Neural progenitor cell (in vitro differentiated cells): ENCODE data around the gene ERO1A. TPM values are rescaled to one million over a fixed set of nuclear protein-coding genes. Genes with fewer than 3 reads are reported as not detected.

ENCODE experiments used
- DNase-seq: peaks from one replicate; pipeline ENCODE4 v3.0.0-alpha.2; 2016; ENCODE audit warnings: low spot score
- H2AFZ ChIP-seq: fragments of 200-600 bp; sonication (generic); replicated peaks from 2 replicates; pipeline ENCODE4 v1.6.1; 2016; ENCODE audit warnings: antibody characterized with exemption
- H3F3A ChIP-seq: fragments of 200-600 bp; sonication (generic); 2 replicates; pipeline ENCODE4 v1.6.1; 2016; ENCODE audit warnings: antibody characterized with exemption, low read depth
- H3K27ac ChIP-seq: fragments of 200-600 bp; sonication (generic); 2 replicates; pipeline ENCODE4 v1.5.1; 2016; ENCODE audit warnings: mild to moderate bottlenecking
- H3K27me3 ChIP-seq: fragments of 200-600 bp; sonication (generic); 2 replicates; pipeline ENCODE4 v1.6.1; 2016; ENCODE audit warnings: mild to moderate bottlenecking, moderate library complexity
- H3K36me3 ChIP-seq: fragments of 200-600 bp; sonication (generic); 2 replicates; pipeline ENCODE4 v1.5.1; 2016
- H3K4me1 ChIP-seq: fragments of 200-600 bp; sonication (generic); 2 replicates; pipeline ENCODE4 v1.6.1; 2016; ENCODE audit warnings: mixed run types
- H3K4me2 ChIP-seq: fragments of 200-600 bp; sonication (generic); 2 replicates; pipeline ENCODE4 v1.6.1; 2016
- H3K4me3 ChIP-seq: fragments of 200-600 bp; sonication (generic); 2 replicates; pipeline ENCODE4 v1.5.1; 2016
- H3K79me2 ChIP-seq: fragments of 200-600 bp; sonication (generic); 2 replicates; pipeline ENCODE4 v1.6.1; 2016; ENCODE audit warnings: low read depth
- H3K9ac ChIP-seq: fragments of 200-600 bp; sonication (generic); 2 replicates; pipeline ENCODE4 v1.6.1; 2016
- H3K9me3 ChIP-seq: fragments of 200-600 bp; sonication (generic); 2 replicates; pipeline ENCODE4 v1.5.1; 2016; ENCODE audit warnings: low read depth
- H4K20me1 ChIP-seq: fragments of 200-600 bp; sonication (generic); 2 replicates; pipeline ENCODE4 v1.6.1; 2016; ENCODE audit warnings: low read depth
- H3K27ac Mint-ChIP-seq: 3 replicates; pipeline ENCODE4 v1.8.0; 2021; ENCODE audit warnings: mixed read lengths
- H3K27me3 Mint-ChIP-seq: 2 replicates; pipeline ENCODE4 v1.8.0; 2022; ENCODE audit warnings: low read depth, mild to moderate bottlenecking, inconsistent platforms, moderate library complexity, mixed read lengths; ENCODE audit not compliant: insufficient read depth
- H3K36me3 Mint-ChIP-seq: 3 replicates; pipeline ENCODE4 v1.8.0; 2021; ENCODE audit warnings: mixed read lengths
- H3K4me1 Mint-ChIP-seq: 3 replicates; pipeline ENCODE4 v1.8.0; 2021; ENCODE audit warnings: mixed read lengths
- H3K4me3 Mint-ChIP-seq: 3 replicates; pipeline ENCODE4 v1.8.0; 2021; ENCODE audit warnings: mild to moderate bottlenecking, moderate library complexity, mixed read lengths
- H3K9me3 Mint-ChIP-seq: 3 replicates; pipeline ENCODE4 v1.8.0; 2020; ENCODE audit warnings: mixed read lengths
- EZH2 ChIP-seq: fragments of 200-600 bp; sonication (generic); IDR thresholded peaks from 2 replicates; pipeline ENCODE4 v1.6.1; 2017; ENCODE audit warnings: antibody characterized with exemption, mild to moderate bottlenecking, moderate library complexity
- EZH2phosphoT487 ChIP-seq: fragments of 200-600 bp; sonication (generic); IDR thresholded peaks from 2 replicates; pipeline ENCODE4 v1.6.1; 2017; ENCODE audit warnings: antibody characterized with exemption
- total RNA-seq: library from RNA; depleted of rRNA; stranded (reverse); fragments of >200 nt; gene quantifications from 2 replicates; pipeline ENCODE4 v1.2.3, GENCODE V29; 2015; ENCODE audit warnings: low replicate concordance
- TF ChIP-seq, protein P1 (sequence below): fragments of 200-600 bp; sonication (generic); IDR thresholded peaks from 2 replicates; pipeline ENCODE4 v1.5.1; 2017; ENCODE audit warnings: antibody characterized with exemption, mild to moderate bottlenecking

Gene ERO1A
- total RNA-seq, 1 donor from 2014 or later = 54.1 TPM

DNA sequence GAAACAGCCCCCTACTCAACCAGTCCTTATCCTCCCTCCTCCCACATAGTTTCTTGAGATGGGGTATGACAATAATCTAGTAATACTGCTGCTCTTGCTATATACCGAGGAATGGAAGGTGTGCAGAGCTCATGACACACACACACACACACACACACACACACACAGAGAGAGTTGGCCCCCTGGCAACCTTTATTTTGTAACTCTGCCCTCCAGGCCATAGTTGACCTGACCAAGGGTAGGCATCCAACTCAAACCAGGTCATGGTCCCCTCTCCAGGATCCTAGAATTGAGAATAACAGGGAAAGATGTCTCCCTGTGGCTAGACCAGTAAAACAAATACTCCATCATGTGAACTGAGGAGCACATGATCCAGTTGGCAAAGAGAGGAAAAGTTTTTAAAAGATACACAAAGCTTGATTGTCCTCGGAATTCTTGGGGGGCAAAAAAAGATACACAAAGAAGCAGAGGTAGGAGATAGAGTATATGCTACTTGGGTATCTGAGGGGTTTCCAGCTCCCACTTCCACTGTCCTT, 11.3 kb downstream of the ERO1A start:
- no peak for DNase-seq
- Mint-ChIP-seq H3K4me1 (peaks cover 2% of the 10 kb centered on the region), H3K27me3 (no peaks in the 10 kb centered on the region), H3K36me3 (no peaks in the 10 kb centered on the region), H3K9me3 (no peaks in the 10 kb centered on the region), H3K4me3 (no peak overlapping the region), H3K27ac (no peak overlapping the region)
- TF ChIP-seq EZH2 (no peak), EZH2phosphoT487 (no peak)
- TF ChIP-seq, protein P1, sequence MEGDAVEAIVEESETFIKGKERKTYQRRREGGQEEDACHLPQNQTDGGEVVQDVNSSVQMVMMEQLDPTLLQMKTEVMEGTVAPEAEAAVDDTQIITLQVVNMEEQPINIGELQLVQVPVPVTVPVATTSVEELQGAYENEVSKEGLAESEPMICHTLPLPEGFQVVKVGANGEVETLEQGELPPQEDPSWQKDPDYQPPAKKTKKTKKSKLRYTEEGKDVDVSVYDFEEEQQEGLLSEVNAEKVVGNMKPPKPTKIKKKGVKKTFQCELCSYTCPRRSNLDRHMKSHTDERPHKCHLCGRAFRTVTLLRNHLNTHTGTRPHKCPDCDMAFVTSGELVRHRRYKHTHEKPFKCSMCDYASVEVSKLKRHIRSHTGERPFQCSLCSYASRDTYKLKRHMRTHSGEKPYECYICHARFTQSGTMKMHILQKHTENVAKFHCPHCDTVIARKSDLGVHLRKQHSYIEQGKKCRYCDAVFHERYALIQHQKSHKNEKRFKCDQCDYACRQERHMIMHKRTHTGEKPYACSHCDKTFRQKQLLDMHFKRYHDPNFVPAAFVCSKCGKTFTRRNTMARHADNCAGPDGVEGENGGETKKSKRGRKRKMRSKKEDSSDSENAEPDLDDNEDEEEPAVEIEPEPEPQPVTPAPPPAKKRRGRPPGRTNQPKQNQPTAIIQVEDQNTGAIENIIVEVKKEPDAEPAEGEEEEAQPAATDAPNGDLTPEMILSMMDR = no peak
- no peak overlapping the region for H3K27ac ChIP-seq
- no peak overlapping the region for H3K9ac ChIP-seq
- peaks cover 15% of the 10 kb centered on the region for H4K20me1 ChIP-seq
- no peaks in the 10 kb centered on the region for H3K4me1 ChIP-seq
- H3K36me3 ChIP-seq = peaks cover 3% of the 10 kb centered on the region
- H3K79me2 ChIP-seq = peaks cover 62% of the 10 kb centered on the region
- H3K9me3 ChIP-seq = no peaks in the 10 kb centered on the region
- H3K27me3 ChIP-seq = no peaks in the 10 kb centered on the region
- no peaks in the 10 kb centered on the region for H3F3A ChIP-seq
- H3K4me3 ChIP-seq = no peak overlapping the region
- H3K4me2 ChIP-seq = no peak overlapping the region
- H2AFZ ChIP-seq = no peak overlapping the region

DNA sequence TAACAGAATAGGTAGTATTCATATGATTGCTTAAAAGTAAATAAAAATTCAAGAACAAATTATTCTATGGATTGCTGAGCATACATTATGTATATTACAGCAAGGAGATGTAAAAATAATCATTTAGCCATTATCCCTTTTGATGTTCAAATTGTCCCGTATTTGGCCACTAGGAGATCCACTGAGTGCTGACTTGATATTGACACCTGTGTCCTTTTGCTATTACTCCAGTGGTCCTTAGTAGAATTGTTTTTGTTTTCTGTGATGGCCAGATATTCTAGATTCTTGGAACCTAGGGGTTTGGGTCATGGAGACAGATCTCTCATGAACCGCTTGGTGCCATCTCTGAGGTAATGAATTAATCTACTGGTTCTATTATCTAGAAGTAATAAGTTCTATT, 16.8 kb downstream of the ERO1A start:
- Mint-ChIP-seq H3K27me3 (no peaks in the 10 kb centered on the region), H3K36me3 (peaks cover 9% of the 10 kb centered on the region), H3K9me3 (no peaks in the 10 kb centered on the region), H3K27ac (no peak overlapping the region), H3K4me3 (no peak overlapping the region), H3K4me1 (no peaks in the 10 kb centered on the region)
- TF ChIP-seq, protein P1 = peak; percentile 47
- TF ChIP-seq EZH2phosphoT487 = no peak
- TF ChIP-seq EZH2 = no peak
- no peaks in the 10 kb centered on the region for H3K9me3 ChIP-seq
- no peak overlapping the region for H3K9ac ChIP-seq
- H3K4me2 ChIP-seq = no peak overlapping the region
- no peak overlapping the region for H2AFZ ChIP-seq
- H4K20me1 ChIP-seq = peaks cover 6% of the 10 kb centered on the region
- no peak for DNase-seq
- H3K27ac ChIP-seq = no peak overlapping the region
- H3F3A ChIP-seq = no peaks in the 10 kb centered on the region
- H3K79me2 ChIP-seq = peaks cover 9% of the 10 kb centered on the region
- H3K27me3 ChIP-seq = no peaks in the 10 kb centered on the region
- no peak overlapping the region for H3K4me3 ChIP-seq
- H3K36me3 ChIP-seq = peaks cover 3% of the 10 kb centered on the region
- no peaks in the 10 kb centered on the region for H3K4me1 ChIP-seq

DNA sequence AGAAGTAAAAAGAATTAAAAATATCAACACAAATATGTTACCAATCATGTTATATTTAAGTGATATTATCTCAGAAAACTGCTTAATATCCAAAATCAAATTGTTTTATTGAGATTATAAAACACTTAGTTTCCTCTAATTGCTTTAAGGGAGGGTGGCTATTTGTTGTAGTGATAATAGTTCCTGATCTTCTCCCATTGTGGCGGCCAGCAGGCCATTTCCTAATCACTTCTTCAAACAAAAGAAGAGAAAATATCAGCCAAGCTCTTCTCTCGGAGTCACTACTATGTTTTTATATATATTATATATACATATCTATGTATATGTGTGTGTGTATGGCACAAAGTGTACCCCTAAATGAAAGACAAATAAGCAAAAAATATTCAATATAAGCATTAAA, 31.5 kb downstream of the ERO1A start:
- no peaks in the 10 kb centered on the region for H3K4me1 Mint-ChIP-seq
- Histone ChIP-seq H2AFZ (no peak overlapping the region), H3F3A (peaks cover 10% of the 10 kb centered on the region), H3K27me3 (no peaks in the 10 kb centered on the region), H3K9me3 (no peaks in the 10 kb centered on the region), H4K20me1 (no peaks in the 10 kb centered on the region), H3K36me3 (peaks cover 5% of the 10 kb centered on the region), H3K79me2 (no peaks in the 10 kb centered on the region), H3K4me1 (peaks cover 9% of the 10 kb centered on the region), H3K9ac (no peak overlapping the region), H3K4me3 (no peak overlapping the region), H3K27ac (peak overlapping the region; percentile 33), H3K4me2 (no peak overlapping the region)
- no peaks in the 10 kb centered on the region for H3K9me3 Mint-ChIP-seq
- no peaks in the 10 kb centered on the region for H3K27me3 Mint-ChIP-seq
- H3K36me3 Mint-ChIP-seq = peaks cover 6% of the 10 kb centered on the region
- H3K4me3 Mint-ChIP-seq = no peak overlapping the region
- no peak overlapping the region for H3K27ac Mint-ChIP-seq
- DNase-seq = peak; percentile 42
- TF ChIP-seq, protein P1 = no peak
- no peak for TF ChIP-seq EZH2phosphoT487
- TF ChIP-seq EZH2 = no peak
